Gastroesophageal sphincter (tissue), 3 donors: ENCODE results near the gene RTKN2.

Source experiments
- POLR2A ChIP-seq, 2 donors: fragments of 450-650 bp; IDR thresholded peaks; one replicate each; pipeline ENCODE4 v1.6.1; 2017; ENCODE audit warnings: antibody characterized with exemption in 2 of 2, mild to moderate bottlenecking in 2 of 2, moderate library complexity in 1 of 2
- POLR2AphosphoS5 ChIP-seq: sonication (generic); formaldehyde crosslinking; IDR thresholded peaks from one replicate; pipeline ENCODE4 v1.6.1; 2017; ENCODE audit warnings: antibody characterized with exemption
- TF ChIP-seq, protein P1 (sequence below), 4 experiments: fragments of 200-600 bp in 2 of 4; fragments of 450-650 bp in 2 of 4; sonication (generic) in 1 of 4; IDR thresholded peaks; one replicate each; pipeline ENCODE4 v1.5.1; 2017 to 2019; ENCODE audit warnings: antibody characterized with exemption in 4 of 4, mild to moderate bottlenecking in 2 of 4, moderate library complexity in 2 of 4

DNA sequence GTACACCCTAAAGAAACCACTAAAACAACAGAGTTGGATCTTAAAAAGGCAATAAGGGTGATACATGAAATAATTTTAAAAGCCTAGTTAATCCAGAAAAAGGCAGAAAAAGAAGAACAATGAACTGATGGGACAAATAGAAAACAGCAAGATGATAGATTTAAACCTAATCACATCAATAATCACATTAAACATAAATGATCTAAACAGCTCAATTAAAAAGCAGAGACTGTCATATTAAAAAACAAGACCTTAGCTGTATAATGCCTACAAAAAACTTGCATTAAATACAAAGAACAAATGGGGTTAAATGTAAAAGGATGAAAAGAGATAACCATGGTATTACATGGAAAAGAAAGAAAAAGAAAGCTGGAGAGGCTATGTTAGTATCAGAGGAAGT lies 96.2 kb downstream of the RTKN2 start:
- TF ChIP-seq, protein P1, sequence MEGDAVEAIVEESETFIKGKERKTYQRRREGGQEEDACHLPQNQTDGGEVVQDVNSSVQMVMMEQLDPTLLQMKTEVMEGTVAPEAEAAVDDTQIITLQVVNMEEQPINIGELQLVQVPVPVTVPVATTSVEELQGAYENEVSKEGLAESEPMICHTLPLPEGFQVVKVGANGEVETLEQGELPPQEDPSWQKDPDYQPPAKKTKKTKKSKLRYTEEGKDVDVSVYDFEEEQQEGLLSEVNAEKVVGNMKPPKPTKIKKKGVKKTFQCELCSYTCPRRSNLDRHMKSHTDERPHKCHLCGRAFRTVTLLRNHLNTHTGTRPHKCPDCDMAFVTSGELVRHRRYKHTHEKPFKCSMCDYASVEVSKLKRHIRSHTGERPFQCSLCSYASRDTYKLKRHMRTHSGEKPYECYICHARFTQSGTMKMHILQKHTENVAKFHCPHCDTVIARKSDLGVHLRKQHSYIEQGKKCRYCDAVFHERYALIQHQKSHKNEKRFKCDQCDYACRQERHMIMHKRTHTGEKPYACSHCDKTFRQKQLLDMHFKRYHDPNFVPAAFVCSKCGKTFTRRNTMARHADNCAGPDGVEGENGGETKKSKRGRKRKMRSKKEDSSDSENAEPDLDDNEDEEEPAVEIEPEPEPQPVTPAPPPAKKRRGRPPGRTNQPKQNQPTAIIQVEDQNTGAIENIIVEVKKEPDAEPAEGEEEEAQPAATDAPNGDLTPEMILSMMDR (IDR thresholded peaks at IDR 0.05) = no peak
- no peak for TF ChIP-seq POLR2AphosphoS5
- no peak for TF ChIP-seq POLR2A (IDR thresholded peaks at IDR 0.05)
